NCI-H82 treated with DMSO at 0.1 percent for 48 hours (cell line): ENCODE results near the gene MYRFL.
"Not testable (repeated sequence)": the region's sequence is repeated elsewhere in the genome, so short reads cannot be mapped to it uniquely, and the experiment has no call there.

Source experiments
- DNase-seq: peaks from one replicate; lab custom pipeline; 2025; ENCODE audit not compliant: unreplicated experiment; lab: John Stamatoyannopoulos, UW

MYRFL gene

GRCh38 chr12:69840727-69841126 lies 15.7 kb downstream of the MYRFL start:
- DNase-seq: no peak

DNA sequence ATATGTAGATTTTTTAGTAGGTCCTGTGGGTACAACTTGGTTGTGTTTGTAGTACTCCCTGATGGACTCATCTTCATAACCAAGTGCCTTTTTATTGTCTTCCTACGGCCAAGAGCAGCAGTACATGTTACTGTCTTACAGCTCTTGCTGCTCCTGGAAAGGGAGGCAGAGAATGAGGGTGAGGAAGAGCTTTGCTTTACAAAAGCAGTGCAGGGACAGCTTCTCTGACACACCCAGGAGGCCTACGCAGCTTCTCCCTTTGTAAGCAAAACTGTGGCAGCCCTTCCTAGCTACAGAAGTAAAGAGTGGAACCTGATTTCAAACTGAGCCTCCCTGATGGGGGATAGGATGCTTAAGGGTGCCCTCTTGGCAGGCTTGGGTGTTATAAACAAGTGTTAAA lies 18.6 kb downstream of the MYRFL start:
- DNase-seq: no peak

GRCh38 chr12:69844416-69844815 lies 19.4 kb downstream of the MYRFL start:
- no peak for DNase-seq

- no peak for DNase-seq
Measured at GRCh38 chr12:69844836-69845235, 19.8 kb downstream of the MYRFL start.

DNA sequence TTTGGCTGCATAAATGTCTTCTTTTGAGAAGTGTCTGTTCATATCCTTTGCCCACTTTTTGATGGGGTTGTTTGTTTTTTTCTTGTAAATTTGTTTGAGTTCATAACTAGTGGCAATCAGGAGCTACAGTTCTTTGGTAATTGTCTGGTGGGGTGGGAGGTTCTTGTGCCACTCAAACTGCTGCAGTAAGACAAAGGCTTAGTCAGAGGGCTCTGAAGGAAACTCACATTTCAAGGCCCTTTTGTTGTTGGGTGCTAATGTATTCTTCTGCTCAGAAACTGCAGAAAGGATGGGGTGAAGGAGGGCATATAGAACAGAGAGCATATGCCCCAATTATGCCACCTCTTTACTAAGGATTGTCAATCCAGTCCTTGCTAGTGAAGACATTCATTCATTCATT lies 21.9 kb downstream of the MYRFL start:
- no peak for DNase-seq

- DNase-seq: no peak
Measured at GRCh38 chr12:69851976-69852375, 26.9 kb downstream of the MYRFL start.

DNA sequence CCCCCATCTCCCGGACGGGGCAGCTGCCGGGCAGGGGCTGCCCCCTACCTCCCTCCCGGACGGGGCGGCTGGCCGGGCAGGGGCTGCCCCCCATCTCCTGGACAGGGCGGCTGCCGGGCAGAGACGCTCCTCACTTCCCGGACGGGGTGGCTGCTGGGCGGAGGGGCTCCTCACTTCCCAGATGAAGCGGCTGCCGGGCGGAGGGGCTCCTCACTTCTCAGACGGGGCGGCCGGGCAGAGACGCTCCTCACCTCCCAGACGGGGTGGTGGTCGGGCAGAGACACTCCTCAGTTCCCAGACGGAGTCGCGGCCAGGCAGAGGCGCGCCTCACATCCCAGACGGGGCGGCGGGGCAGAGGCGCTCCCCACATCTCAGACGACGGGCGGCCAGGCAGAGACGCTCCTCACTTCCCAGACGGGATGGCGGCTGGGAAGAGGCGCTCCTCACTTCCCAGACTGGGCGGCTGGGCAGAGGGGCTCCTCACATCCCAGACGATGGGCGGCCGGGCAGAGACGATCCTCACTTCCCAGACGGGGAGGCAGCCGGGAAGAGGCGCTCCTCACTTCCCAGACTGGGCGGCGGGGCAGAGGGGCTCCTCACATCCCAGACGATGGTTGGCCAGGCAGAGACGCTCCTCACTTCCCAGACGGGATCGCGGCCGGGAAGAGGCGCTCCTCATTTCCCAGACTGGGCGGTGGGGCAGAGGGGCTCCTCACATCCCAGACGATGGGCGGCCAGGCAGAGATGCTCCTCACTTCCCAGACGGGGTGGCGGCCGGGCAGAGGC lies 28.3 kb downstream of the MYRFL start:
- DNase-seq: not testable (repeated sequence)

DNA sequence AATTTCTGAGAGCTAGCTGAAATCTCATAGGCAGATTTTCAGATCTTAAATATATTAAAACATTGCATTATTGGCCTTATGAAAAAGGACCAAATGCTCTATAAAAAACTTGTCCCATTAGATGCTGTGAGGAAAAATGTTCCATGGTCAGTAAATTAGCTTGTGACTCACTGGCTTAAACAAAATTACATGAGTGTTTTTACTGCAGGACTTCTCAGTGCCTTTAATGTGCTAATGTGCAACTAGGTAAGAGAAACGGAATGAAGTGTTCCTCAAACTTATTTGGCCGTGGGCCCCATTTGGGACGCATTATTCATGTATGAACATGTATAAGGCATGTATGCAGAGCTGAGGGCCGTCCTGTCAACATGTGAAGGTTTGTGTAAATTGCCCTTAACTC lies 41.7 kb downstream of the MYRFL start:
- no peak for DNase-seq

DNA sequence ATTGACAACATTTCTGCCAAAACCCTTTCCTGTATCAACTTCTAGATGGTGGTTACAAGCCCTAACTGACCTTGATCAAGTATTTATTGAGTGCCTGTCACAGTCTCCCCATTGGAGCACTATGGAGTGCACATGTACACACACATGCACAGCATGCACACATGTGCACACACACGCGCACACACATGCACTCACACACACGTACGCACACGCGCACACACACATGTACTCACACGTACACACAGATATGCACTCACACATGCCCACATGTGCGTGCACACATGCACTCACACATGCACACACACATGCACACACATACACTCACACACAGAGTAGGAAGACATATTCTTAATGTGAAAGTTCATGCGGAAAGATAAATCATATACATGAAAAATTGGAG lies 43.7 kb downstream of the MYRFL start:
- DNase-seq: no peak

DNA sequence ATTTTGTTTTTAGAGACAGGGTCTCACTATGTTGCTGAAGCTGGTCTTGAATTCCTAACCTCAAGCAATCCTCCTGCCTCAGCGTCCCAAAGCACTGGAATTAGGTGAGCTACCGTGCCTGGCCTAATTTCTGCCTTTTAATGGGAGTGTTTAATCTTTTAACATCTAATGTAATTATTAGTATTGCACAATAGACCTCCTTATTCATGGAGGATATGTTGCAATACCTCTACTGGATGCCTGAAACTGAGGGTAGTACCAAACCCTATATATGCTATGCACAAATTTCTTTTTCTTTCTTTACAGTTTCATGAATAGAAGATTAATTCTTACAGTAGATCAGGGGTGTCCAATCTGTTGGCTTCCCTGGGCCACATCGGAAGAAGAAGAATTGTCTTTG lies 47.8 kb downstream of the MYRFL start:
- no peak for DNase-seq

DNA sequence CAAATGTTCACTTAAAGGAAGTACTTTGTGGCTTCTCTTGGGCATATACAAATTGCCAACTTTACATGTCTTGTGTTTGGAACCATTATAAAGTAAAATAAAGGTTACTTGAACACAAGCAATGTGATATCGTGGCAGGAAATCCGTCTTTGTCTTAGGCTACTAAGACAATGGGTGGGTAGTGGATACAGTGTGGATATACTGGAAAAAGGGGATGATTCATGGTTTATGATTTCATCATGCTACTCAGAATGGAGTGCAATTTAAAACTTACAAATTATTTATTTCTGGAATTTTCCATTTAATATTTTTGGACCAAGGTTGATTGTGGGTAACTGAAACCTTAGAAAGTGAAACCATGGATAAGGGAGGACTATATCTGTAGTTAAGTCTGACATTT lies 48.4 kb downstream of the MYRFL start:
- DNase-seq: no peak

DNA sequence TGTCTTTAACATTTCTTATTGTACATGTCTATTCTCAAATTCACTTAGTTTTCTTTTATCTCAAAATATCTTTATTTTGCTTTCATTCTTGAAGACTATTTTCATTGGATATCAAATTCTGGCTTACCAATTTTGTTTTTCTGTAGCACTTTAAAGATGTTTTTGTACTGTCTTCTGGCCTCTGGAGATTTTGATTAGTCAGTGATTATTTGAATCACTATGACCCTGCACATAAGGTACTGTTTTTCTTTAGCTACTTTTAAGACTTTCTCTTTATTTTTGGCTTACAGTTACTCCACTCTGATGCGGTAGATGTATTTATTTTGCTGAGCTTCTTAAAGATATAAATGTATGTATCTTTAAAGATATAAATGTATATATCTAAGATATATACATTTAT lies 49.6 kb downstream of the MYRFL start:
- DNase-seq: no peak

GRCh38 chr12:69875416-69875935 lies 50.4 kb downstream of the MYRFL start:
- DNase-seq: no peak

- peak; percentile 52 for DNase-seq
Measured at GRCh38 chr12:69879007-69879960, 54.3 kb downstream of the MYRFL start.

DNA sequence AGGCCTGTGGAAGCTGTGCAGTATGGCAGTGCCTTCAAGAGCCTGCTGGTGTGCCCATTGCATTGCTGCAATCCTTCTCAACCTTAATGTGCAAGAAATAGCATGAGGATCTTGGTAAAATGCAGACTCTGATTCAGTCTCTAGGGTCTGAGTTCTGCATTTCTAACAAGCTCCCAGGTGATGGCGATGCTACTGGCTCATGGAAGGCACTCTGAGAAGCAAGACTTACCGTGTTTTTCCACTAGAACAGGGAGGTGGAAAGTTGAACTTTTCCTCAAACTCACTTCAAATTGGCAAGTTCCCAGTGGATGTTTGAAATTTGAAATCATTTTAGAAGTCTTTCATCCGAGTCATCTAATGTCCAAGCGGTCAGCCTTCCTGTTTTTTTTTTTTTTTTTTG lies 55.5 kb downstream of the MYRFL start:
- DNase-seq: no peak

- DNase-seq: no peak
Measured at GRCh38 chr12:69881771-69882170, 56.7 kb downstream of the MYRFL start.

DNA sequence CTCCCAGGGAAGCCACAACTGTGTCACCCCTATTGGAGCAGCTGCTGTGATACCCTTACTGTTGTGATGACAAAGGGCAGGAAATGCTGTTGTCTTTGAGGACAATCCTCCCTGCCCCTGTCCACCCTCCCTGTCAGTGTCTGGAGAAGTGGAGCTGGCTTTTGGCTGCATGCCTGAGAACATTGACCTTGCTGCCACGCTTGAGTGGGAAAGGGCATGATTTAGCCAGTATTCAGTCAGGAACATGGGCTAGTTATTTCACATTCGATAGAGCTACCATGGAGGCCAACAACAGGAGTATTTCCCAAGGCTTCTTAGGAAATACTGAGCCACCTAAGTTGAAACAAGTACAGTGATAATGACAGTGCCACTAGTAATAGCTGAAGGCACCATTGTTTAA lies 59.4 kb downstream of the MYRFL start:
- no peak for DNase-seq

DNA sequence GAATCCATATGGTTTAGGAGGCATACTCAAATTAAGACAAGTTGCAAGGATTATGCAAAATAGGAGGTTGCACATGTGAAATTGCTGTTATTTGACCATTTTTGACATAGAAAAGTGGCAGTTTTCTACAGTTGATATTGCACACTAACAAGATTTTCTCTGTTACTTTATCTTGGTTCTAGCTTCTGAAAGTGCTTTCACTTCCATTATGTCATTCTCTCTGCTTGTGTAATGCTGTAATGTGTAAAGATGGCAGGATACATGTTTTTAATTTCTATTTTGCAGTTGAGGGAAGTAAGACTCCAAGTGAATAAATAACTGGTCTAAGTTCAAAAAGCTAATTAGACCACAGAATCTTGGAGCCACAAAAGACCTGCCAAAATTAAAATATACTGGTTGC lies 60.6 kb downstream of the MYRFL start:
- no peak for DNase-seq

- DNase-seq: no peak
Measured at GRCh38 chr12:69886109-69886508, 61.1 kb downstream of the MYRFL start.

DNA sequence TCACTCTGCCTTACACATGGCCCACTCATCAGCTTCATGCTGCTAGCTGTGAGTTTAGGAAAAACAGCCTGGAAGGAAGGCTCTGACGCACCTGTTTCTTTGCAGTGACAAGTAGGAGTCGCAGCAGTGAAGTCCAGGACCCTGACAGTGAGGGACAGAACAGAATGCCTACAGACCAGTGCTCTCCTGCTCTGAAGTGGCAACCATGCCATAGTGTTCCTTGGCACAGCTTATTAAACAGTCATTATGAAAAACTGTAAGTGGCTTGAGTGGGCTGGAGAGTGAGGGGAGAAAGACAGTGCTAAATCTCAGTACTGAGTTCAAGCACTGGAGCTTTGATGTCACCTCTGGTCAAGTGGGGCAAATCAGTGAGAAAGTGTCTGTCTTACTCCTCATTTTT lies 61.7 kb downstream of the MYRFL start:
- no peak for DNase-seq

- DNase-seq: no peak
Measured at GRCh38 chr12:69888901-69889300, 63.9 kb downstream of the MYRFL start.

GRCh38 chr12:69894800-69895383 lies 69.9 kb downstream of the MYRFL start:
- DNase-seq: no peak
